ENCODE measurements around the gene LYPLAL1. TPM values are rescaled to one million over a fixed set of nuclear protein-coding genes. Genes with fewer than 3 reads are reported as not detected.

LYPLAL1 gene
- total RNA-seq, 1 experiment from 2014 or later, result 40.0 TPM

- peaks cover 8% of the 10 kb centered on the region for H3K79me2 ChIP-seq (ENCODE audit: insufficient read depth, low read length)
Observed at GRCh38 chr1:219202567-219202966, 28.9 kb downstream of the LYPLAL1 start.

More at GRCh38 chr1:219202567-219202966, 28.9 kb downstream of the LYPLAL1 start:
- Histone ChIP-seq H3K4me3 (replicated peaks in 1 of 2; ENCODE audit: low read depth in 1 of 2, low read length in 2 of 2) (no peak overlapping the region), H3K9me3 (ENCODE audit: control insufficient read depth in 1 of 2, insufficient read depth in 1 of 2, low read depth in 1 of 2, low read length in 2 of 2) (no peaks in the 10 kb centered on the region), H3K27me3 (ENCODE audit: insufficient read depth, low read length) (no peaks in the 10 kb centered on the region), H3K27ac (ENCODE audit: low read depth, low read length) (no peak overlapping the region), H3K4me2 (ENCODE audit: low read length) (no peak overlapping the region), H4K20me1 (ENCODE audit: insufficient read depth) (no peaks in the 10 kb centered on the region), H3K9ac (ENCODE audit: low read length) (no peak overlapping the region), H2AFZ (ENCODE audit: low read depth, low read length, poor library complexity, severe bottlenecking) (no peak overlapping the region), H3K4me1 (ENCODE audit: control insufficient read depth in 1 of 2, insufficient read depth in 2 of 2, low read length in 2 of 2) (no peaks in the 10 kb centered on the region), H3K9me2 (ENCODE audit: insufficient read depth) (no peaks in the 10 kb centered on the region), H3K36me3 (ENCODE audit: control insufficient read depth in 1 of 2, insufficient read depth in 2 of 2, low read length in 2 of 2) (no peaks in the 10 kb centered on the region)
- ChIA-PET POLR2A (no interaction called here), CTCF (no interaction called here), RAD21 (ENCODE audit: low non-redundant PET in 1 of 2, low total read pairs in 2 of 2, uncharacterized antibody in 2 of 2, unreplicated experiment in 2 of 2) (no interaction called here)
- TF ChIP-seq SRF (IDR thresholded peaks at IDR 0.05; ENCODE audit: low read depth), result no peak
- no peak for TF ChIP-seq CTCF (IDR thresholded peaks at IDR 0.05 in 2 of 3, conservative IDR thresholded peaks at IDR 0.05 in 1 of 3; ENCODE audit: borderline replicate concordance in 1 of 3, insufficient read depth in 1 of 3, low read depth in 2 of 3, low read length in 2 of 3)
- no peak for TF ChIP-seq EZH2phosphoT487 (IDR thresholded peaks at IDR 0.05; ENCODE audit: borderline replicate concordance)
- no peak for TF ChIP-seq POLR2AphosphoS5 (IDR thresholded peaks at IDR 0.05; ENCODE audit: low read depth, low read length)
- TF ChIP-seq, protein P1, sequence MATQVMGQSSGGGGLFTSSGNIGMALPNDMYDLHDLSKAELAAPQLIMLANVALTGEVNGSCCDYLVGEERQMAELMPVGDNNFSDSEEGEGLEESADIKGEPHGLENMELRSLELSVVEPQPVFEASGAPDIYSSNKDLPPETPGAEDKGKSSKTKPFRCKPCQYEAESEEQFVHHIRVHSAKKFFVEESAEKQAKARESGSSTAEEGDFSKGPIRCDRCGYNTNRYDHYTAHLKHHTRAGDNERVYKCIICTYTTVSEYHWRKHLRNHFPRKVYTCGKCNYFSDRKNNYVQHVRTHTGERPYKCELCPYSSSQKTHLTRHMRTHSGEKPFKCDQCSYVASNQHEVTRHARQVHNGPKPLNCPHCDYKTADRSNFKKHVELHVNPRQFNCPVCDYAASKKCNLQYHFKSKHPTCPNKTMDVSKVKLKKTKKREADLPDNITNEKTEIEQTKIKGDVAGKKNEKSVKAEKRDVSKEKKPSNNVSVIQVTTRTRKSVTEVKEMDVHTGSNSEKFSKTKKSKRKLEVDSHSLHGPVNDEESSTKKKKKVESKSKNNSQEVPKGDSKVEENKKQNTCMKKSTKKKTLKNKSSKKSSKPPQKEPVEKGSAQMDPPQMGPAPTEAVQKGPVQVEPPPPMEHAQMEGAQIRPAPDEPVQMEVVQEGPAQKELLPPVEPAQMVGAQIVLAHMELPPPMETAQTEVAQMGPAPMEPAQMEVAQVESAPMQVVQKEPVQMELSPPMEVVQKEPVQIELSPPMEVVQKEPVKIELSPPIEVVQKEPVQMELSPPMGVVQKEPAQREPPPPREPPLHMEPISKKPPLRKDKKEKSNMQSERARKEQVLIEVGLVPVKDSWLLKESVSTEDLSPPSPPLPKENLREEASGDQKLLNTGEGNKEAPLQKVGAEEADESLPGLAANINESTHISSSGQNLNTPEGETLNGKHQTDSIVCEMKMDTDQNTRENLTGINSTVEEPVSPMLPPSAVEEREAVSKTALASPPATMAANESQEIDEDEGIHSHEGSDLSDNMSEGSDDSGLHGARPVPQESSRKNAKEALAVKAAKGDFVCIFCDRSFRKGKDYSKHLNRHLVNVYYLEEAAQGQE (IDR thresholded peaks at IDR 0.05; ENCODE audit: low read depth), result no peak
- TF ChIP-seq ZNF274 (IDR thresholded peaks at IDR 0.05; ENCODE audit: low read depth, low read length), result no peak
- TF ChIP-seq SP1 (IDR thresholded peaks at IDR 0.05; ENCODE audit: low read depth), result no peak
- TF ChIP-seq CEBPB (IDR thresholded peaks at IDR 0.05; ENCODE audit: low read depth), result no peak
- TF ChIP-seq EZH2 (IDR thresholded peaks at IDR 0.05), result no peak
- TF ChIP-seq TCF7L2 (IDR thresholded peaks at IDR 0.05; ENCODE audit: borderline replicate concordance, extremely low read depth, insufficient read depth, insufficient read length), result no peak
- TF ChIP-seq FOSL1 (IDR thresholded peaks at IDR 0.05; ENCODE audit: low read depth), result no peak
- no peak for DNase-seq (ENCODE audit: low read depth, low spot score)
- ATAC-seq, result no peak
- BruUV-seq (replicated peaks), result no TSS peak
- intact Hi-C loops (cut with micrococcal nuclease), result loop anchor here (5.0 to 10.0 kb wide), 3 partner anchors 215 to 462 kb away; no protein-coding TSS in a partner anchor
